ENCODE measurements around the gene RPRD2.

RPRD2 gene

GRCh38 chr1:150513351-150513791 lies 149.4 kb downstream of the RPRD2 start:
- no peak for FAIRE-seq

GRCh38 chr1:150514260-150514659 lies 150.3 kb downstream of the RPRD2 start:
- DNase-seq (ENCODE audit: low spot score) (no peak), FAIRE-seq (no peak)

More at GRCh38 chr1:150513351-150513791, 149.4 kb downstream of the RPRD2 start:
- DNase-seq (ENCODE audit: low spot score): no peak

- FAIRE-seq (no peak), DNase-seq (ENCODE audit: low spot score) (no peak)
Measured at GRCh38 chr1:150514913-150515327, 151.0 kb downstream of the RPRD2 start.

- DNase-seq (ENCODE audit: low spot score) (peak; percentile 92), FAIRE-seq (peak; percentile 26)
Measured at GRCh38 chr1:150515328-150516049, 151.5 kb downstream of the RPRD2 start, which contains the start of gene FALEC. Gene FALEC (plus strand): TSS chr1:150515752.

- DNase-seq (ENCODE audit: low spot score) (peak; percentile 4), FAIRE-seq (no peak)
Measured at GRCh38 chr1:150516050-150516591, 152.2 kb downstream of the RPRD2 start.

GRCh38 chr1:150516616-150517015 lies 152.7 kb downstream of the RPRD2 start:
- DNase-seq (ENCODE audit: low spot score): peak; percentile 12

GRCh38 chr1:150521196-150521968 lies 157.4 kb downstream of the RPRD2 start:
- DNase-seq (ENCODE audit: low spot score): no peak
- no peak for FAIRE-seq

More at GRCh38 chr1:150516616-150517015, 152.7 kb downstream of the RPRD2 start:
- FAIRE-seq: no peak

GRCh38 chr1:150525348-150525747 lies 161.4 kb downstream of the RPRD2 start:
- DNase-seq (ENCODE audit: low spot score) (no peak), FAIRE-seq (no peak)
